Endothelial cell of umbilical vein (primary cell): ENCODE measurements around the gene DIAPH3.

Experiments
- CTCF ChIP-seq, 2 donors: IDR thresholded peaks; 1 replicate in 1 of 2; 2 replicates in 1 of 2; pipeline ENCODE4 v1.5.1; 2011; ENCODE audit warnings: low read length in 2 of 2, mild to moderate bottlenecking in 2 of 2, moderate library complexity in 2 of 2, control low read depth in 1 of 2, inconsistent platforms in 1 of 2, low read depth in 1 of 2; ENCODE audit not compliant: insufficient read depth in 1 of 2; ENCODE audit errors: extremely low read depth in 1 of 2
- EZH2 ChIP-seq: IDR thresholded peaks from 2 replicates; pipeline ENCODE4 v1.6.1; 2012; ENCODE audit warnings: borderline replicate concordance, low read depth, mild to moderate bottlenecking, moderate library complexity, low read length, inconsistent platforms; ENCODE audit not compliant: severe bottlenecking
- FOS ChIP-seq: IDR thresholded peaks from 2 replicates; pipeline ENCODE4 v1.6.1; 2011; ENCODE audit warnings: mild to moderate bottlenecking, low read length, moderate library complexity, borderline replicate concordance; ENCODE audit not compliant: insufficient read depth
- JUN ChIP-seq: IDR thresholded peaks from 2 replicates; pipeline ENCODE4 v1.6.1; 2011; ENCODE audit warnings: borderline replicate concordance, low read depth; ENCODE audit not compliant: insufficient read length, insufficient read depth
- MAX ChIP-seq: IDR thresholded peaks from 2 replicates; pipeline ENCODE4 v1.6.1; 2011; ENCODE audit not compliant: insufficient read depth, insufficient read length
- MYC ChIP-seq: IDR thresholded peaks from one replicate; pipeline ENCODE4 v1.6.1; 2011; ENCODE audit warnings: mild to moderate bottlenecking, low read depth, low read length
- POLR2A ChIP-seq: IDR thresholded peaks from 2 replicates; pipeline ENCODE4 v1.6.1; 2012; ENCODE audit warnings: low read depth, mild to moderate bottlenecking, control low read depth, low read length
- POLR2AphosphoS5 ChIP-seq: IDR thresholded peaks from 2 replicates; pipeline ENCODE4 v1.6.1; 2012; ENCODE audit warnings: low read depth, mild to moderate bottlenecking, control low read depth, low read length, moderate library complexity; ENCODE audit not compliant: insufficient read depth

- TF ChIP-seq CTCF (IDR thresholded peaks at IDR 0.05; ENCODE audit: extremely low read depth in 1 of 2, insufficient read depth in 1 of 2, low read depth in 1 of 2, low read length in 2 of 2) (no peak), EZH2 (no peak), MAX (no peak), POLR2A (no peak), JUN (no peak), FOS (no peak), POLR2AphosphoS5 (no peak), MYC (no peak)
Observed at GRCh38 chr13:60164234-60164889, 634 bp upstream of the DIAPH3 start.
